Germinal center (tissue), 1 donor: ENCODE measurements around the gene TTC39A.
A peak's percentile ranks its signal among the peaks of the same experiment; 100 is the strongest.
"Not testable (repeated sequence)": the region's sequence is repeated elsewhere in the genome, so short reads cannot be mapped to it uniquely, and the experiment has no call there.

Source experiments
- DNase-seq: peaks from one replicate; pipeline ENCODE4 v3.0.0; 2012; ENCODE audit warnings: mixed read lengths, low spot score

The TTC39A gene

DNA sequence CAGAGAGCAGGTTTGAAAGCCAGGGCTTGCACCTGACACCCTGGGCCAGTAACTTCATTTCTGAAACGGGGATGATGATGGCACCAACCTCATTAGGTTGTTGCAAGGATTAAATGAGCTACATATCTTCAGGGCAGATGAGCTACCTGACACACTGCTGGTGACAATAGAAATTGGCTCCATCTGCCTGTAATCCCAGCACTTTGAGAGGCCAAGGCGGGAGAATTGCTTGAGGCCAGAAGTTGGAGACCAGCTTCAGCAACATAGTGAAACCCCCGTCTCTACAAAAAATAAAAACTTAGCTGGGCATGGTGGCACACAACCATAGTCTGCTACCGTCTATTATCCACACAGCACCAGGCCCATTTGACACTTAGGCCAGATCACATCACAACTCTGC lies 6.3 kb upstream of the TTC39A start:
- no peak for DNase-seq

DNA sequence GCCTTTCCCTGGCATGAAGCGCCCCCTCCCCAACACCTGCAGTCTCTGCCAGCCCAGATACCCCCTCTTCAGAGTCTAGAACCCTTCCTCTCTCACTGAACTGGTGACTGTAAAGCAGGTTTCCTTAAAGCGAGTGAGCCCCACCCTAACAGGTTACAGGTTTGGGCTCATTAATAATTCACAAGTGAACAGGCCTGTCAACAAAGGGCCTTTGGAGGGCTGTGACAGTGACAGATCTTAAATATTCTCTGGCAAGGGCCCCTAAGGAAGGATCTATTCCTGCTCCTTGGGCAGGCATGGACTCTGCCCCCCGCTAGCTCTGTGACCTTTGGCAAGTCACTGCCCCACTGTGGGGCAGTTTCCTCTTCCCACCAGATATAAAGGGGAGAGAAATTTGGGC lies 5.6 kb upstream of the TTC39A start:
- DNase-seq = no peak

DNA sequence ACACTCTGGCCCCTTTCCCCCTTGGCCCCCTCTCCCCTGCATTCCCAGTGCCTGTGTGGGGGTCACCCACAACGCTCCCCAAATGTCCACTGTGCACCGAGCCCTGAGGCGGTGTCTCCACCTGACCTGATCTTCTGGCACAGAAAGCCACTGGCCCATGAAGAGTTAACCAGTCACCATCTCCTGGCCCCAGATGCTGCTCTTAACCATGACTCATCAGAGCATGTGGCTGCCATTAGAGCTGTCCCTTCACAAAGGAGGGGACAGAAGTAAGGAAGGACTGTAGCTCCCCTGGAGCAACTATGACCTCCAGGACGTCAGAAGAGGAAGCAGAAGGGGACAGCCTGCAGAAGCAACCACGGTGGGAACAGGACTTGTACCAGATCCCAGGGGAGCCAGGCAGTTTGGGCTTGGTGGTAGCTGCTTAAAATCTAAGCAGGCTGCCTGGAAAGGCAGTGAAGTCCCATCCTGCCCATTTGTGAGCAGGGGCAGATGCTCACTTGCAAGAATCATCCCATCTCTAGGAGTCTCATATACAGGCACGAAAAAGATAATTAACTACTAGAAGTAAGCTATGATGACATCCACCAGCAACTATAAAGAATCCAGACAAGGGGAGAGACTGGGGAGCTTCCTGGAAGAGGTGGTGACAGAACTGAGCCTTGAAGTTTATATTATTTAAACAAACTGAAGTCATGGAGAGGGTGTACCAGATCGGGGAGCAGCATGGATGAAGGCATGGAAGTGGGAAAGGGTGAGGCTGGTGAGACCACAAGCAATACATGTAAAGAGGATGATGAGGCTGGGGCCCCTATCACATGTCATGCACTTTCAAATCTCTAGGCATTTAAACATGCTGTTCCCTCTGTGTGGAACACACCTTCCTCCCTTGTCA lies 1.1 kb upstream of the TTC39A start:
- no peak for DNase-seq

DNA sequence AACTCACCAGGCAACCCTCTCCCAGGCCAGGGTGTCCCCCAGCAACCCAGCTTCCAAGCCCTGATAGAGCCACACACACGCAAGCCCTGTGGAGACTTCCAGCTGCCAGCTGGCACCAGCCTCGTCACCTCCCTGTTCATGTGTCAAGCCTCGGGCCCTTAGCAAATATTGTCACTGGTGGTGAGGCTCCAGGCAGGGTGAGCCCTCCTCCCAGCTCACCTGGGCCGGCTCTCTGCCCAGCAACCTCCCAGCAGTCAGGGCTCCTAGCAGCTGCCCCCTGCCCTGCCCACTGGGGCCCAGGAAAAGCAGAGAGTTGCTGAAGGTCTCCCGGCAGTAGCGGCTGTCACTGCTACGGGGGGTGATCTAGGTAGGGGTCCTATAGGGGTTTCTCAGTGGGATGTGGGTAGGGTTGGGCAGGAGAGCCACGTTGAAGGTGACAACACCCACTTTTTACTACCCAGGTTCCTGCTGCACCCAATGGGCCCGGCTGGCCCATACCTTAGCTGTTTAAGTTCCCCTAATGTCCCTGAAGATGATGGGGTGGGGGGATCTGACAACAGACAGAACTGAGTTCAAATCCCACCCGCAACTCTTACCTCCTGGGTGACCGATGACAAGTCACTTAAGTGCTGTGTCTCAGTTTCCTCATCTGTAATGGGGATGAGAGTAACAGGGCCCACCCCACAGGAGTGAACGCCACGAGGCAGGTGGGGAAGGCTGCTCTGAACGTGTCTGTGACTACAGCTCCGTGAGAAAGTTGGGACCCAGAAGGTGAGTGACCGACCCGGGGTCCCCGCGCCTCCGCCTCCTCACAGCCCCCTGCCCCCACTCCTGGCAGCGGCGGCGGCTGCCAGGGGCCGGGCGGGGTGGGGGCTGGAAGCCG lies 678 bp downstream of the TTC39A start:
- peak; percentile 22 for DNase-seq

DNA sequence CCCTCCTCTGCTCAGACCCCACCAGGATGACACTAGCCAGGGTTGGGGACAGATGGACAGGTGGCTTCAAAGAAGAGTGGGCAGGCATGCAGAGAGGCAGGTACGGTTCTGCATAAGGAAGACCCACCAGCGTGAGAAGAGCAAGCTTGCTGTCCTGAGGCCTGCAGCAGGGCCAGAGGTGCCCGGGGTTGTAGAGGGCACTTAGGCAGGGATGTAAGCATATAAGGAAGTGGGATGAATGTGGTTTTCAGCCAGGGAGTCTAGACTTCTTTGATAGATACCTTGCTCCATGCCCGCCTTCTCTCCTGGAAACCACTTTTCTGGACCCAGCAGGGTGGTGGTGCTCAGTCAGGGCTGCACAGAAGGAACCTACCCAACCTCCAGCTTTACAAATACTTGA lies 1.4 kb downstream of the TTC39A start:
- no peak for DNase-seq

DNA sequence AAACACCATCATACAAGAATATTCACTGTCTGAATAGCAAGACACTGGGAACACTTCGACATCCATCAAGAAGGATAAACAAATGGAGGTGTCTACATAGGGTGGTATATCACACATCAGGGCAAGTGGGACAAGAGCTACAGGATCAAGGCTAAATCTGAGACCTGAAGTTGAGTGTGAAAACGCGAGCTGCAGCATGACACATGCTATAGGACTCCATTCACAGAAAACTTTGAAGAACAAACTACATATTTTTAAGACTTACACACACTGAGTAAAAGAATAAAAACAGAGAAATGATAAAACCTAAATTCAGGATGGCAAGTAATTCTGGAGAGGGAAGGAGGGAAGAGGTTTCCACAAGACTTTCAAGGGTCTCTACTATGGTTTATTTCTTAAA lies 2.1 kb downstream of the TTC39A start:
- DNase-seq = no peak

DNA sequence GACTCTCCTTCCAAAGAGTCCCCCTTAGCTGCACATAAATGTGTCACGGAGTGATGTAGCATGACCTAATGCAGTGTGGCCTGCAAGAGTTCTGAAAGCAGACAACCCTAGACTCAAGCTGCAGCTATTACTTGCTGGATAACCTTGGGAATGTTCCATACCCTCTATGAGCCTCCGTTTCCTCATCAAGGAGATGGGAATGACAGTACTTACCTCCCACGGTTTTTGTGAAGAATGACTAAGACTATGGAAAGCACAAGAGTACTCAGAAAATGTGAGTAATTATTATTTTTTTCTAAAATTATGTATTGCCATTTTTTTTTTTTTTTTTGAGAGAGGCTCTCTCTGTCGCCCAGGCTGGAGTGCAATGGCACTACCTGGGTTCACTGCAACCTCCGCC lies 3.0 kb downstream of the TTC39A start:
- no peak for DNase-seq

DNA sequence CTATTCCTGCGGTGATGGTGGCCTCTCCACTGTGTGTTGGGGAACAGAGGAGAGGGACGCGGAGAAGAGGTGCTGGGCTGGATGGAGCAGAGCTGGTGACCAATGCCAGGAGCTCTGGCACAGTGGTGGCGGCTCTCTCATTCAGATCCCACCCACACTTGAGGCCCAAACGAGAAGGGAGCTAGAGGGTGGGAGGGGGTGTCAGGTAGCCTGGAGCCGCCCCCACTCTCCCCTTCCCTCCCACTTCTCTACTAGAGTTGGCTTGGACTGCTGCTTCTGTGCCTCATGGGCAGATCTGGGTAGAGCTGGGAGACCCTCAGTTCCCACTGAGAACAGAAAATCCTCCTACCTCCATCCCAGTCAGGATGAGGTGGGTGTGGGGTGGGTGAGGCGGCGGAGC lies 3.5 kb downstream of the TTC39A start:
- no peak for DNase-seq

DNA sequence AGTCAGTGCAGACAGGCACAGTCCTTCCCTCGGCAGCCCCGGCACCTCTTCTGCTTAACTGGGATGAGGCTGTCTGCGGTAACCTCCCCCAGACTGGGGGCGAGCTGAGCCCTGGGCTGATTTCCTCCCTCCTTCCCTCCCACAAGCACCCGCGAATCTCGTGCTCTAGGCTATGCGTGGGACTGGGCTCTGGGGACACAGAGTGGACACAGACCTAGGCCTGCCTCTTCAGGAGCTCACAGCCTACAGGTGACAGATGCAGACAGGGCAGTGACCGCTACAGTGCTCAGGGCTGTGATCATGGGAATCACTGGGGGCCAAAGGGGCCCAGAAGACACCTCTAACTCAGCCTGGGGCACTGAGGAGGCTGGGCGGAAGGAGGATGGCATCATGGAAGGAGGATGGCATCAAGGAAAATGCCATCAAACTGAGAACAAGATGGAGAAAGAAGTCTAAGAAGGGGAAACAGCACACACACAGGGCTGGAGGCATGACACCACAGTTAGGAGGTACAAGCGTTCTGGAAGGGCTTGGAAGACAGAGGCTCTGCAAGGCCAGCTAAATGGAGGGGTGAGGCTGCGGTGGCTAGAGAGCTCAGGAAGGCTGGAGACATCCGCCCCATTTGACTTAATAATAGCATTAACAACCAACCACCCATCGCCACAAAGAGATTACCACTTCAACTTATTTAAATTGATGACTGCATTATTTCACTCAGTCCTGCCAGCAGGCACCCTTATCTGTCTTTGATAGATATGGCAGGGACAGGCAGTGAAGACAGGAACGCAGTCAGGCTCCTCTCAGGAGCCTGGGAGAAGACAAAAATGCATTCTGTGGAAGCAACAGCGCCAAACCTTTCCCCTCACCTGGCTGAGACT lies 4.2 kb downstream of the TTC39A start:
- DNase-seq = no peak

DNA sequence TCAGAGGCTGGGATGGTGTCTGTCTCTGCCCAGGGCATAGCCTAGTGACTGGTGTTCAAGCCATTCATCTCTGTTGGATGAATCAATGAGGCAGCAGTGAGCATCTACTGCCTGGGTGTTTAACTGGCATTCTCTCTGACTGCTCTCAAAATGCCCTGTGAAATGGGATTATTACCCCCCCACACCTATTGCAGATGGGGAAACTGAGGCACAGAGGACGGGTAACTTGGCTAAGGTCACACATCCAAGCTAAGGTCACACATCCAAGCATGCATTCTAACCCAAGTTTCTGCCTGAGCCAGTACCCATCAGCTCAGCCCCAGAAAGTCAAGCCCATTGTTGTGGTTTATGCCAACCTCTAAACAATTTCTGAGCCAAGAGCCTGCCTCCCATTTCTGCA lies 5.0 kb downstream of the TTC39A start:
- no peak for DNase-seq

DNA sequence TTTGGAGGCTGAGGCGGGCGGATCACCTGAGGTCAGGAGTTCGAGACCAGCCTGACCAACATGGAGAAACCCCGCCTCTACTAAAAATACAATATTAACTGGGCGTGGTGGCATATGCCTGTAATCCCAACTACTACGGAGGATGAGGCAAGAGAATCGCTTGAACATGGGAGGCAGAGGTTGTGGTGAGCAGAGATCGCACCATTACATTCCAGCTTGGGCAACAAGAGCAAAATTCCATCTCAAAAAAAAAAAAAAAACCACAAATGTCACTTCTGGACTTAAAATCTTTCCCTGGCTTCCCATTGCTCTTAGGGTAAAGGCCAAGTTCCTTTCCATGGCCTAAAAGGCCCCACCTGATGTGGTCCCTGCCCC lies 5.4 kb downstream of the TTC39A start:
- DNase-seq = not testable (repeated sequence)

DNA sequence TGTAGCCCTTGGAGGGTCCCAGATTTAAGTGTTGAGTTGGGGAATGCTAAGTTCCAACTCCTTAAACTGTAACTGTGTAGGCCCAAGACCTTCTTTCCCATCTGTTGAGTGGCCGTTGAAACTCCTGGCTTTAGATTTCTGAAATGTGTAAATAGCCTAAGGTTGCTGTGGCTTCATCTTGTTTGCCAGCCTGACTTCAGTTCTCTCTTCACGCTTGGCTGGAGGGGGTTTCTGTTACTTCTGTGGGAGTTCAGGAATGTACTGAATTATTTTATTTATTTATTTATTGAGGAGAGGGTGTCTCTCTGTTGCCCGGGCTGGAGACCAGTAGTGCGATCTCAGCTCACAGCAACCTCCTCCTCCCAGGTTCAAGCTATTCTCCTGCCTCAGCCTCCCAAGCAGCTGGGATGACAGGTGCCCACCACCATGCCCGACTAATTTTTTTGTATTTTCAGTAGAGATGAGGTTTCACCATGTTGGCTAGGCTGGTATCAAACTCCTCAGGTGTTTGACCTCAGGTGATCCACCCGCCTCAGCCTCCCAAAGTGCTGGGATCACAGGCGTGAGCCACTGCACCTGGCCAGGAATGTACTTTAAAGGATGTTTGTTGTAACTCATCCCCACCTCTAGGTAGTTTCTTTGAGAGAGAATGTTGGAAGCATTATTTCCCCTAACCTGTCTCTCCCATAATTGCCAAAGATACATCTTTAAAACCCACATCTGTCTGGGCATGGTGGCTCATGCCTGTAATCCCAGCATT lies 5.9 kb downstream of the TTC39A start:
- no peak for DNase-seq

DNA sequence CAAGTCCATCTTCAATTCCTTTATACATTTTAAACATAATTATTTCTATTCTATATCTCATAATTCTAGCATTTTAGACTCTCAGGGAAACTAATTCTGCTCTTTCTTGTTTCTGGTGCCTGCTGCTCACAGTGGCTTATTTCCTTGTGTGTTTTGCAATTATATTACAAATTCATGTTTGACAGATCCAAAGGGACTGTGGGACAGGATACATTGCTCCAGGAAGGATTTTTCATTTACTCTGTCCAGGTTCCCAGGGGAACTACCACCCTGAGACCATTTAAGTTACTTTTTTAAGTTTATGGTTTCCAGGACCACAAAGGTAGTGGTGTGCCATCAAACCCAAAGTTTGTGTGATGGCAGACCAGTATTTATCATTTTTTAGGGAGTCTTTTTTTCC lies 6.6 kb downstream of the TTC39A start:
- no peak for DNase-seq

DNA sequence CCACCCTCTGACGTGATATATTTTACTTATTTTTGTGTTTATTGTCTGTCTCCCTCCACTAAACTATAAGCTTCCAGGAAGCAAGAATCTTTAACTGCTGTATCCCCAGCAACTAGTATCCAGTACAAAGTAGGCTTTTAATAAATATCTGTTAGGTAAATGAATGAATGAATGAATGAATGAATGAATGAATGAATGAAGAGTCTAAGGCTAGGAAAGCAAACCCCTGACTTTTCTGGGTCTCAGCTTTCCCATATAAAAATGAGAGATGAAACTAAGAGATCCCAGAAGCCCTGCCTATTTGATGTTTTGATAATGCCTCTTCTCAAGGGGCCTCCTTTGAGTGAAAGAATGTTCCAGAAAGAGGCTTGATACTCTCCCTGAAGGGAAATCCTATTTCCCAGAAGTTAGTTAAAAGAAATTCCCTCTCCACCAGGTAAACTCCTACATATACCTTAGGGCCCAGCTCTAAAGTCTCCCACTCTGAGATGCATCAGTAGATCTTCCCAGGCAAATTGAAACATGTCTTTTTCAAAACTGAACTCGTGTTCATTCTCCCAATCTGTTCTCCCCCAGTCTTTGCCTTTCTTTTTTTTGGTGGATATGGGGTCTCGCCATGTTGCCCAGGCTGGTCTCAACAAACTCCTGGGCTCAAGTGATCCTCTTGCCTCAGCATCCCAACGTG lies 7.8 kb downstream of the TTC39A start:
- no peak for DNase-seq

DNA sequence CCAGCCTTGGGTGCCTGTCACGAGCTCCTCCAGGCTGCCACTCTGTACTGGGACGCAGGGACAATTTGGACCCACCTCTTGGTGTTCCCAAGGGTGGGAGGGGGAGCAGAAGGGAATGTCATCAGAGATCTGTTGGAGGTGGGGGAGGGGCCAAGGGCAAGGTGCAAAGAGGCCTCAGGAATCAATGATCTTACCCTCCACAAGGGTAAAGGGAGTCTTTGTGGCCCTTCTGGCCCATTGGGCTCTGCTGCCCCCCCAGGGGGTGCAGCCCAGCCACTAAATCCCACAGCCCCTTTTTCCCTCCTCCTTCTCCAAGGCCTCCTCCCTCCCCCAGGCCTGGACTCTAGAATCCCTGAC lies 8.5 kb downstream of the TTC39A start:
- DNase-seq = no peak

DNA sequence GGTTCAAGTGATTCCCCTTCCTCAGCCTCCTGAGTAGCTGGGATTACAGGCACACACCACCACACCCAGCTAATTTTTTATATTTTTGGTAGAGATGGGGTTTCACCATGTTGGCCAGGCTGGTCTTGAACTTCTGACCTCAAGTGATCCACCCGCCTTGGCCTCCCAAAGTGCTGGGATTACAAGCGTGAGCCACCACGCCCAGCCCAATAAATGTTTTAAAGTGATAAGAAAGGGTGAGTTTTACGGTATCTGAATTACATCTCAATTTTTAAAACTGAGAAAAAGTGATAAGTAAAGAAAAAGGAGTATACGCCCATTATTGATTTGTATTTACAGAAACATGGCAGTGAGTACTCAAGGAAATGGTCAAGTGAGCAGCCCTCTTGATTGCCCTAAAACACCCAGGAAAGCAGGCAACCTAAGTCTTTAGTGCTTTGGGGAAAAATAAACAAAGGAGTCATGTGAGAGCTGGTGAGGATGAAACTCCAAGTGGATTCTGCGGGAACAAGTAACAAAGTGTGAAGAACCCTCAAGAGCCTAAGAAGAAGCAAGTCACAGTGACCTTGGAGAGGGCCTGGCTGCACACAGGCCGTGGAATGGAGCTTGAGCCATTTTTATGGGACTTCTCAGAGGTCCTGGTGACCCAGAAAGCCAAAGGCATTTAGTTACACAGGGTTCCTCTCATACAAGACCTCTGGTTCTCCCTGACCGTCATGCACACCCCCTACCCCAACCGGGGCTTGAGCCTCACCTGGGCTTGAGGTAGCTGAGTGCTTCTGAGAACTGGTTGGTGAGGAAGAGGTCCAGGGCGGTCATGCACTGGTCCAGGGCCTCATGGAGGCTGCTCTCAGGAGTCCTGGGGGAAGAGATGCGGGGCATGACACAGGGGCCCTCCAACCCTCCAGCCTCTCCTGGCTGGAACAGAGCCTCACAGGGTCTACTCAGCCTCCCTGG lies 9.1 kb downstream of the TTC39A start:
- no peak for DNase-seq

DNA sequence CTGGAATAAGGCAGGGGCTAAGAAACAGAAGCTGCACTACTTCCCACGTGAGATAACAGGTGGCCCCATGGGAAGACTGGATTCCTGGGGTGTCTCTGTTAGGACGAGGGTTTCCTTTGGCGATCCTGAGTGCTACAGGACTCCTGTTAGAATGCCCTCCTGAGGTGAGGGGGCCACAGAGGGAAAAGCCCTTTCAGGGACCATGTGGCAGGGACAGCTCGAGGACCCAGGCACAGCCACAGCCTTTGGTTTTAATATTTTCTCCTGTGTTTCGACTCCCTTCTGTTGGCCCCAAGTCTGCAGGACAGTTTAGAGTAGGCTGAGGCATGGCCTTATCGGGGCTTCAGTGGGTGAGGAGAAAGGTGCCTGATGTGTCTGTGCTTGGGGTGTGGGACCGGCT lies 12.6 kb downstream of the TTC39A start:
- no peak for DNase-seq

DNA sequence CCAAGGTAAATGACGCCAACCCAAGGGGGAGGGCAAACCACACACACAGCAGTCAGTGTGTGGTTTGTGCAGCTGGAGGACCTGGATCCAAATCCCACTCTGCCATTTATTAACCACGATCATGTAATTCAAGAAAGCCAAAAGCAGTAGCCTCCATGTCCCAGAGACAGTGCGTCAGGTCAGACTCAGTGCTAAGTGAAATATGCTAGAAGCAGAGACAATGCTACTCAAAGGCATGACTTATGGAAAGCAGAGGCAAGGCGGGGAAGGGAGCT lies 13.6 kb downstream of the TTC39A start:
- DNase-seq = no peak

DNA sequence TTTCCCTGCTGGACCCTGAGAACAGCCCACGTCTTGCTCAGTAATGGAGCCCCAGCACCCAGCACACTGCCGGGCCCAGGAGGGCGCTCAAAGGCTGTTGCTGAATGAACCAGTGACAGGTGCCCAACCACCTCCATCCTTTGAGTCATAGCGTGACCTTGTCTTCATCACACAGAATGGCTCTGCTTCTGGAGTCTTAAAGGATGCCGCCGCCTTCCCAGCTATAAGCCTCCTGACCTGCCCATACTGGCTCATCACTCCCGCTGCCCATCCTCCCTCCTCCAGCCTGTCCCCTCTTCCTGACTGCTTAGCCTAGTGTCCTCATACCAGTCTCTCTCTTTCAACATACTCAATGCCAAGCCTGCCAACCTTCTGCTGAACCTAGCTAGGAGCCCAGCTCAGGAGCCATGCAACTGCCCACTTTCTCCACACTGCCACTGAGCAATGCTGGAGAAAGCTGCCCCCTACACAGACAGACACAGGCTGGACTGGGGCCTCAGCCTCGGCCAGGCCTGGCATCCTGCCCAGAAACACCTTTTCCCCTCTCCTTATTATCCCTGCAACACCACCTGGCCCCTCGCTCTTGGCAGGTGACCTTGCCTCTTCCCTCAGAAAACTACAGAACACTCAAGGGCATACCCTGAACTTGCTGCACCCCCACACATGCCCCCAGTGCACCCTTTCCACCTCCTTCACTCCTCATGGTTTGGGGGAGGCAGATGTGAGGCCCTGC lies 14.1 kb downstream of the TTC39A start:
- DNase-seq = no peak
